HepG2 (cell line): ENCODE data around the gene WWC2. TPM values are rescaled to one million over a fixed set of nuclear protein-coding genes. Genes with fewer than 3 reads are reported as not detected.

Source experiments
- ARID2 ChIP-seq: sonication (generic); formaldehyde crosslinking; IDR thresholded peaks from 2 replicates; pipeline ENCODE4 v1.8.1; 2022; ENCODE audit warnings: mild to moderate bottlenecking, missing genetic modification reagents, borderline replicate concordance
- KAT7 ChIP-seq: IDR thresholded peaks from 2 replicates; pipeline ENCODE4 v1.6.1; 2018; ENCODE audit warnings: borderline replicate concordance, missing compliant biosample characterization
- PITX1 ChIP-seq: sonication (generic); formaldehyde crosslinking; IDR thresholded peaks from 2 replicates; pipeline ENCODE4 v1.5.1; 2020; ENCODE audit warnings: mild to moderate bottlenecking, missing genetic modification reagents
- REST ChIP-seq, 2 experiments: IDR thresholded peaks; 2 replicates each; pipeline ENCODE4 v1.6.1; 2011 to 2012; ENCODE audit warnings: low read length in 2 of 2, borderline replicate concordance in 1 of 2, low read depth in 1 of 2, mild to moderate bottlenecking in 1 of 2, moderate library complexity in 1 of 2
- SKIL ChIP-seq: sonication (generic); formaldehyde crosslinking; IDR thresholded peaks from 2 replicates; pipeline ENCODE4 v1.8.0; 2022; ENCODE audit warnings: missing genetic modification reagents, mild to moderate bottlenecking, moderate library complexity, borderline replicate concordance
- ZBTB33 ChIP-seq: sonication (generic); formaldehyde crosslinking; IDR thresholded peaks from 2 replicates; pipeline ENCODE4 v1.4.0; 2020; ENCODE audit warnings: missing genetic modification reagents
- ZBTB4 ChIP-seq: sonication (generic); formaldehyde crosslinking; IDR thresholded peaks from 2 replicates; pipeline ENCODE4 v1.4.0; 2020; ENCODE audit warnings: missing genetic modification reagents, mild to moderate bottlenecking, borderline replicate concordance
- ZFP90 ChIP-seq: sonication (generic); formaldehyde crosslinking; IDR thresholded peaks from 2 replicates; pipeline ENCODE4 v1.8.0; 2022; ENCODE audit warnings: missing genetic modification reagents, mild to moderate bottlenecking, inconsistent platforms, borderline replicate concordance
- ZMYM3 ChIP-seq: sonication (generic); formaldehyde crosslinking; IDR thresholded peaks from 2 replicates; pipeline ENCODE4 v1.5.1; 2020; ENCODE audit warnings: mild to moderate bottlenecking, missing genetic modification reagents
- ZNF138 ChIP-seq: sonication (generic); formaldehyde crosslinking; IDR thresholded peaks from 2 replicates; pipeline ENCODE4 v1.5.0; 2020; ENCODE audit warnings: mild to moderate bottlenecking, low read depth, missing genetic modification reagents
- ZNF484 ChIP-seq: sonication (generic); formaldehyde crosslinking; IDR thresholded peaks from 2 replicates; pipeline ENCODE4 v1.5.1; 2020; ENCODE audit warnings: mild to moderate bottlenecking, low read depth, missing genetic modification reagents, borderline replicate concordance
- ZNF501 ChIP-seq: sonication (generic); formaldehyde crosslinking; IDR thresholded peaks from 2 replicates; pipeline ENCODE4 v1.5.1; 2020; ENCODE audit warnings: mild to moderate bottlenecking, moderate library complexity, missing genetic modification reagents
- ZNF557 ChIP-seq: sonication (generic); formaldehyde crosslinking; IDR thresholded peaks from 2 replicates; pipeline ENCODE4 v1.4.0; 2020; ENCODE audit warnings: missing genetic modification reagents
- ZNF781 ChIP-seq: sonication (generic); formaldehyde crosslinking; IDR thresholded peaks from 2 replicates; pipeline ENCODE4 v1.5.1; 2020; ENCODE audit warnings: borderline replicate concordance, mild to moderate bottlenecking, missing genetic modification reagents; ENCODE audit errors: not compliant biosample characterization
- polyA plus RNA-seq, 8 experiments: library from polyadenylated mRNA; depleted of rRNA in 3 of 8; stranded (reverse) in 7 of 8; unstranded in 1 of 8; fragments of >200 nt; fragmentation: Illumina TruSeq in 4 of 8; extraction: Trizol in 4 of 8; gene quantifications; 2 replicates each; pipeline versions ENCODE4 v1.2.1 to v1.2.3, GENCODE V29; 2011 to 2016; ENCODE audit warnings: low read depth in 4 of 8, missing spikeins in 1 of 8, mixed read lengths in 1 of 8; ENCODE audit not compliant: insufficient read depth in 1 of 8
- total RNA-seq, 5 experiments: library from RNA; depleted of rRNA; stranded (reverse); fragments of >200 nt; fragmentation: Illumina TruSeq; extraction: Trizol; gene quantifications; 2 replicates each; pipeline ENCODE4 v1.2.3, GENCODE V29; 2016; ENCODE audit warnings: low read depth in 1 of 5

WWC2 gene
- total and polyA plus RNA-seq, 2 of the 13 experiments (the other 11 are each of a cell fraction or from before 2014, with no cell fraction given), result 40.0 to 50.1 TPM

GRCh38 chr4:183097231-183098018, 1.6 kb upstream of the WWC2 start (continued):
- peak; percentile 53; the same call in 1 of the 2 replicates for TF ChIP-seq ZBTB33
- peak; percentile 25 for TF ChIP-seq ZNF781 (CRISPR knock-in tag)
- no peak for TF ChIP-seq ZNF557 (CRISPR knock-in tag)
- 0 out of 4 replicates have a peak, but pooled peaks of 1 of the 2 experiments have one; percentile 1 for TF ChIP-seq REST (IDR thresholded peaks at IDR 0.05; ENCODE audit: borderline replicate concordance in 1 of 2, low read depth in 1 of 2, low read length in 2 of 2)
- TF ChIP-seq ZMYM3 (CRISPR knock-in tag), result peak; percentile 33; the same call in 1 of the 2 replicates
- TF ChIP-seq ZNF138, result peak; percentile 57; the same call in 1 of the 2 replicates
- TF ChIP-seq ZNF501 (CRISPR knock-in tag), result peak; percentile 74
- no peak for TF ChIP-seq KAT7 (CRISPR knock-in tag)
- TF ChIP-seq ARID2 (CRISPR knock-in tag), result 0 out of 2 replicates have a peak, but pooled peaks have one; percentile 25
- no peak for TF ChIP-seq ZNF484
- TF ChIP-seq PITX1 (CRISPR knock-in tag), result peak; percentile 49; the same call in 1 of the 2 replicates
- 0 out of 2 replicates have a peak, but pooled peaks have one; percentile 13 for TF ChIP-seq SKIL (CRISPR knock-in tag)
- peak; percentile 99; the same call in 1 of the 2 replicates for TF ChIP-seq ZBTB4 (CRISPR knock-in tag)
- 0 out of 2 replicates have a peak, but pooled peaks have one; percentile 40 for TF ChIP-seq ZFP90 (CRISPR knock-in tag)
